Keratinocyte (primary cell): ENCODE data around the gene CD72.
"Not testable (repeated sequence)": the region's sequence is repeated elsewhere in the genome, so short reads cannot be mapped to it uniquely, and the experiment has no call there.

Experiments used
- EZH2 ChIP-seq: IDR thresholded peaks from one replicate; pipeline ENCODE4 v1.6.1; 2012; ENCODE audit warnings: inconsistent platforms, mild to moderate bottlenecking, low read length, moderate library complexity
- TF ChIP-seq, protein P1 (sequence below), 3 experiments: IDR thresholded peaks in 1 of 3; conservative IDR thresholded peaks in 1 of 3; optimal IDR thresholded peaks in 1 of 3; 2 replicates in 2 of 3; 3 replicates in 1 of 3; pipeline versions ENCODE3 to v1.5.1; 2011; ENCODE audit warnings: low read length in 3 of 3, mild to moderate bottlenecking in 3 of 3, moderate library complexity in 2 of 3, control low read depth in 1 of 3, inconsistent platforms in 1 of 3; ENCODE audit not compliant: insufficient read depth in 2 of 3; ENCODE audit errors: extremely low read depth in 1 of 3

DNA sequence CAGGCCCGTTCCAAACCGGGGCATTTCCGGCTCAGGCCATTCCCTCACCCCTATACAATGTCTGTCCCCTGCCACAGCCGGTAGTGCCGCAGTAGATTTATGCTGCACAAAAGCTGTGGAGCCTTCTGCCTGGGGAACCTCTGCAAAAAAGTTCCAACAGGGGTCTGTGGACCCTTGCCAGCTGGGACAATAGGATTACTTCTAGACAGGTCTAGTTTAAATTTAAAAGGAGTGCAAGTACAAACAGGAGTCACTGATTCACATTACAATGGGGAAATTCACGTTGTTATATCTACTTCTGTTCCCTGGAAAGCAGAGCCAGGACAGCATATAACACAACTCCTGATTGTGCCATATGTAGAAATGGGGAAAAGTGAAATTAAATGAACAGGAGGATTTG, 34.7 kb downstream of the CD72 start:
- TF ChIP-seq, protein P1, sequence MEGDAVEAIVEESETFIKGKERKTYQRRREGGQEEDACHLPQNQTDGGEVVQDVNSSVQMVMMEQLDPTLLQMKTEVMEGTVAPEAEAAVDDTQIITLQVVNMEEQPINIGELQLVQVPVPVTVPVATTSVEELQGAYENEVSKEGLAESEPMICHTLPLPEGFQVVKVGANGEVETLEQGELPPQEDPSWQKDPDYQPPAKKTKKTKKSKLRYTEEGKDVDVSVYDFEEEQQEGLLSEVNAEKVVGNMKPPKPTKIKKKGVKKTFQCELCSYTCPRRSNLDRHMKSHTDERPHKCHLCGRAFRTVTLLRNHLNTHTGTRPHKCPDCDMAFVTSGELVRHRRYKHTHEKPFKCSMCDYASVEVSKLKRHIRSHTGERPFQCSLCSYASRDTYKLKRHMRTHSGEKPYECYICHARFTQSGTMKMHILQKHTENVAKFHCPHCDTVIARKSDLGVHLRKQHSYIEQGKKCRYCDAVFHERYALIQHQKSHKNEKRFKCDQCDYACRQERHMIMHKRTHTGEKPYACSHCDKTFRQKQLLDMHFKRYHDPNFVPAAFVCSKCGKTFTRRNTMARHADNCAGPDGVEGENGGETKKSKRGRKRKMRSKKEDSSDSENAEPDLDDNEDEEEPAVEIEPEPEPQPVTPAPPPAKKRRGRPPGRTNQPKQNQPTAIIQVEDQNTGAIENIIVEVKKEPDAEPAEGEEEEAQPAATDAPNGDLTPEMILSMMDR (optimal IDR thresholded peaks at IDR 0.05 in 1 of 3, IDR thresholded peaks at IDR 0.05 in 1 of 3, conservative IDR thresholded peaks at IDR 0.05 in 1 of 3; ENCODE audit: extremely low read depth in 1 of 3, insufficient read depth in 2 of 3, low read length in 3 of 3) = not testable (repeated sequence)
- not testable (repeated sequence) for TF ChIP-seq EZH2
